Measurements from ENCODE around the gene MBIP. TPM values are rescaled to one million over a fixed set of nuclear protein-coding genes. Genes with fewer than 3 reads are reported as not detected.
A peak's percentile ranks its signal among the peaks of the same experiment; 100 is the strongest.

MBIP gene, protein sequence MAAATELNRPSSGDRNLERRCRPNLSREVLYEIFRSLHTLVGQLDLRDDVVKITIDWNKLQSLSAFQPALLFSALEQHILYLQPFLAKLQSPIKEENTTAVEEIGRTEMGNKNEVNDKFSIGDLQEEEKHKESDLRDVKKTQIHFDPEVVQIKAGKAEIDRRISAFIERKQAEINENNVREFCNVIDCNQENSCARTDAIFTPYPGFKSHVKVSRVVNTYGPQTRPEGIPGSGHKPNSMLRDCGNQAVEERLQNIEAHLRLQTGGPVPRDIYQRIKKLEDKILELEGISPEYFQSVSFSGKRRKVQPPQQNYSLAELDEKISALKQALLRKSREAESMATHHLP
- 10.1 and 12.9 TPM in 2 replicates for total RNA-seq

GRCh38 chr14:36320200-36320896, at the start of gene MBIP:
MBIP (minus strand) TSS chr14:36320637; CDS start chr14:36320588, 49 bp downstream.
- TF ChIP-seq CTCF (conservative IDR thresholded peaks at IDR 0.05; ENCODE audit: low read depth, low read length), result no peak
- H3K4me3 ChIP-seq (ENCODE audit: low read depth, low read length), result peak within 1 kb of the TSS; percentile 93
- peak; percentile 75 for DNase-seq (ENCODE audit: low read depth)

GRCh38 chr14:36367985-36368774, 47.7 kb upstream of the MBIP start:
- no peak for TF ChIP-seq CTCF (conservative IDR thresholded peaks at IDR 0.05; ENCODE audit: low read depth, low read length)
- no peak for DNase-seq (ENCODE audit: low read depth)
- no peak overlapping the region for H3K4me3 ChIP-seq (ENCODE audit: low read depth, low read length)

- no peak overlapping the region for H3K4me3 ChIP-seq (ENCODE audit: low read depth, low read length)
- TF ChIP-seq CTCF (conservative IDR thresholded peaks at IDR 0.05; ENCODE audit: low read depth, low read length), result no peak
- DNase-seq (ENCODE audit: low read depth), result no peak
Measured at GRCh38 chr14:36365766-36366165, 45.3 kb upstream of the MBIP start.

- no peak for TF ChIP-seq CTCF (conservative IDR thresholded peaks at IDR 0.05; ENCODE audit: low read depth, low read length)
- no peak overlapping the region for H3K4me3 ChIP-seq (ENCODE audit: low read depth, low read length)
- DNase-seq (ENCODE audit: low read depth), result no peak
Measured at GRCh38 chr14:36363704-36364103, 43.3 kb upstream of the MBIP start.

DNA sequence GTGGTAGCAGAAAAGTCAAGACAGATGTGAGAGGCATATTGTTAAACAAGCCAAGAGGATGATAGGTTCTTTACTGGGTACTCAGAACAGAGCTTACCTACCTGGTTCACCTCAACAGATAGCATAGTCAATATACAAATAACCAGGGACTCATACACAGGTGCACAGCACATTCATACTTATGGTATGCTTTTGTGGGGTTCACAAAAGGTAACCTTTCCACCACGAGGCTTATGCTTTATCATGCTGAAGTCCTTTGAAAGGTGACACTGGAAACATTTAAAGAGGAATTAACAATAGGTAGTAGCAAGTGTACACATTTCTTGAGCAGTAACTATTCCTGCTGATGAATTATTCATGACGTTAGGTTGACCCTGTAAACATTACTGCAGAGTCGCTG, 42.2 kb upstream of the MBIP start:
- no peak for DNase-seq (ENCODE audit: low read depth)
- no peak overlapping the region for H3K4me3 ChIP-seq (ENCODE audit: low read depth, low read length)
- TF ChIP-seq CTCF (conservative IDR thresholded peaks at IDR 0.05; ENCODE audit: low read depth, low read length), result no peak

- no peak for TF ChIP-seq CTCF (conservative IDR thresholded peaks at IDR 0.05; ENCODE audit: low read depth, low read length)
- no peak overlapping the region for H3K4me3 ChIP-seq (ENCODE audit: low read depth, low read length)
- DNase-seq (ENCODE audit: low read depth), result no peak
Measured at GRCh38 chr14:36361210-36361853, 40.9 kb upstream of the MBIP start.

Measured in epithelial cell of proximal tubule (primary cell).